ENCODE results near the gene RRN3. TPM values are rescaled to one million over a fixed set of nuclear protein-coding genes. Genes with fewer than 3 reads are reported as not detected.

The RRN3 gene
- total RNA-seq, 1 experiment from 2014 or later = 40.9 TPM

- no peak overlapping the region for H4K8ac ChIP-seq (replicated peaks; ENCODE audit: insufficient read length, low read depth, low read length)
- H3K23ac ChIP-seq (ENCODE audit: insufficient read length, low read depth, low read length) = no peak overlapping the region
- H3K9ac ChIP-seq (ENCODE audit: extremely low read depth, insufficient read length, low read length) = no peak overlapping the region
- H3K23me2 ChIP-seq (ENCODE audit: insufficient read length, low read depth, low read length, poor library complexity, severe bottlenecking) = no peaks in the 10 kb centered on the region
- H3T11ph ChIP-seq (ENCODE audit: low read length) = no peak overlapping the region
- no peak overlapping the region for H2AK5ac ChIP-seq (ENCODE audit: insufficient read length, low read length)
- Mint-ChIP-seq H3K4me3 (no peak overlapping the region), H3K36me3 (ENCODE audit: insufficient read depth in 1 of 3, low read depth in 3 of 3) (peaks cover 11 to 52% (median 37%) of the 10 kb centered on the region in 3 experiments; a peak in 6 of 7 replicates), H3K4me1 (no peaks in the 10 kb centered on the region), H3K27me3 (ENCODE audit: low read depth) (no peaks in the 10 kb centered on the region), H3K27ac (peak overlapping the region in 2 of 3 experiments; percentile 16 to 85; a peak in 2 of 7 replicates), H3K9me3 (no peaks in the 10 kb centered on the region)
- H3K79me1 ChIP-seq (ENCODE audit: insufficient read depth, low read depth, low read length, poor library complexity, severe bottlenecking) = no peaks in the 10 kb centered on the region
- H3K27me3 ChIP-seq (ENCODE audit: insufficient read depth, low read length) = no peaks in the 10 kb centered on the region
- no peak overlapping the region for H3K18ac ChIP-seq (ENCODE audit: insufficient read length, low read depth, low read length)
- no peak overlapping the region for H3K27ac ChIP-seq (ENCODE audit: insufficient read length, low read depth, low read length)
- no peaks in the 10 kb centered on the region for H3K79me2 ChIP-seq (ENCODE audit: insufficient read depth, low read length)
- H2BK5ac ChIP-seq (ENCODE audit: insufficient read length, low read length) = no peak overlapping the region
- DNase-seq = no peak
- no peaks in the 10 kb centered on the region for H3K9me3 ChIP-seq (ENCODE audit: control insufficient read depth, low read depth, low read length)
- H3K14ac ChIP-seq (ENCODE audit: insufficient read depth, low read length) = no peak overlapping the region
- no peak overlapping the region for H4K91ac ChIP-seq (ENCODE audit: insufficient read length, low read depth, low read length)
- no peak overlapping the region for H2AFZ ChIP-seq (ENCODE audit: low read length)
- no peak overlapping the region for H3K4ac ChIP-seq (ENCODE audit: low read depth, low read length)
- H2BK120ac ChIP-seq (ENCODE audit: low read depth, low read length, poor library complexity, severe bottlenecking) = no peak overlapping the region
- TF ChIP-seq, protein P1, sequence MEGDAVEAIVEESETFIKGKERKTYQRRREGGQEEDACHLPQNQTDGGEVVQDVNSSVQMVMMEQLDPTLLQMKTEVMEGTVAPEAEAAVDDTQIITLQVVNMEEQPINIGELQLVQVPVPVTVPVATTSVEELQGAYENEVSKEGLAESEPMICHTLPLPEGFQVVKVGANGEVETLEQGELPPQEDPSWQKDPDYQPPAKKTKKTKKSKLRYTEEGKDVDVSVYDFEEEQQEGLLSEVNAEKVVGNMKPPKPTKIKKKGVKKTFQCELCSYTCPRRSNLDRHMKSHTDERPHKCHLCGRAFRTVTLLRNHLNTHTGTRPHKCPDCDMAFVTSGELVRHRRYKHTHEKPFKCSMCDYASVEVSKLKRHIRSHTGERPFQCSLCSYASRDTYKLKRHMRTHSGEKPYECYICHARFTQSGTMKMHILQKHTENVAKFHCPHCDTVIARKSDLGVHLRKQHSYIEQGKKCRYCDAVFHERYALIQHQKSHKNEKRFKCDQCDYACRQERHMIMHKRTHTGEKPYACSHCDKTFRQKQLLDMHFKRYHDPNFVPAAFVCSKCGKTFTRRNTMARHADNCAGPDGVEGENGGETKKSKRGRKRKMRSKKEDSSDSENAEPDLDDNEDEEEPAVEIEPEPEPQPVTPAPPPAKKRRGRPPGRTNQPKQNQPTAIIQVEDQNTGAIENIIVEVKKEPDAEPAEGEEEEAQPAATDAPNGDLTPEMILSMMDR (conservative IDR thresholded peaks at IDR 0.05) = no peak
- H3K56ac ChIP-seq (ENCODE audit: insufficient read length, low read depth, low read length) = no peak overlapping the region
- no peak overlapping the region for H2BK15ac ChIP-seq (ENCODE audit: low read depth, low read length)
- no peak overlapping the region for H4K5ac ChIP-seq (ENCODE audit: insufficient read length, low read depth, low read length)
- H3K4me1 ChIP-seq (ENCODE audit: insufficient read depth, low read length) = no peaks in the 10 kb centered on the region
- no peak overlapping the region for H2BK20ac ChIP-seq (ENCODE audit: low read depth, low read length, poor library complexity, severe bottlenecking)
- H4K20me1 ChIP-seq (ENCODE audit: control insufficient read depth, insufficient read depth, insufficient read length) = no peaks in the 10 kb centered on the region
- no CpG with 5 or more reads among the region's 11 CpGs for WGBS (ENCODE audit: extremely low coverage, insufficient read length, low lambda C conversion rate)
- H2BK12ac ChIP-seq (ENCODE audit: insufficient read length, low read depth, low read length) = no peak overlapping the region
- no peak overlapping the region for H3K4me2 ChIP-seq (ENCODE audit: insufficient read depth, insufficient read length, low read length)
Measured at GRCh38 chr16:15044286-15044685, 49.8 kb downstream of the RRN3 start.

Data from H9 (cell line).